ENCODE data around the gene PEPD.

PEPD gene

DNA sequence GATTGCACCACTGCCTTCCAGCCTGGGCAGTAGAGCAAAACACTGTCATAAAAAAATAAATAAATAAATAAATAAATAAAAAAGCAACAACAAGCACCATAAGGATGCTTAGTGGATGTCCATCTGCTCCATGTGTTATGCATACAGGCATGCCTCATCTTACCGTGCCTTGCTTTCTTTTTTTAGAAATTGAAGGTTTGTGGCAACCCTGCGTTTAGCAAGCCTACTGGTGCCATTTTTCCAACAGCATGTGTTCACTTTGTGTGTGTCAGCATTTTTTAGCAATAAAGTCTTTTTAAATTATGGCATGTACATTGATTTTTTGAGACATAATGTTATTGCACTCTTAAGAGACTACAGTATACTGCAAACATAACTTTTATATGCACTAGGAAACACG, 68.3 kb downstream of the PEPD start:
- DNase-seq: no peak

DNA sequence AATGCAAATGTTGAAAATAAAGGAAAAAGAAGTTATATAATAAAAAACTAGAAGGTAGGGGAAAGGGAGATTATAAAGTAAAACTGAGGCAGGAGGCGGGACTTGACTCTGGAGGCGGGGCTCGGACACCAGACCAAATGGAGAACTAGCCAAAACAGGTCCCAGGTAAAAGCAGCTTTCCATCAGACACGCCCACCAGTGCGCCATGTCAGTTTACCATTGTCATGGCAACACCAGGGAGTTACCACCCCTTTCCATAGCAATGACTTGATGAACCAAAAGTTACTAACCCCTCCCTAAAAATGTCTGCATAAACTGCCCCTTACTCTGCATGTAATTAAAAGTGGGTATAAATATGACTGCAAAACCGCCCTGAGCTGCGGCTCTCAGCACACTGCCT, 70.9 kb downstream of the PEPD start:
- no peak for DNase-seq

DNA sequence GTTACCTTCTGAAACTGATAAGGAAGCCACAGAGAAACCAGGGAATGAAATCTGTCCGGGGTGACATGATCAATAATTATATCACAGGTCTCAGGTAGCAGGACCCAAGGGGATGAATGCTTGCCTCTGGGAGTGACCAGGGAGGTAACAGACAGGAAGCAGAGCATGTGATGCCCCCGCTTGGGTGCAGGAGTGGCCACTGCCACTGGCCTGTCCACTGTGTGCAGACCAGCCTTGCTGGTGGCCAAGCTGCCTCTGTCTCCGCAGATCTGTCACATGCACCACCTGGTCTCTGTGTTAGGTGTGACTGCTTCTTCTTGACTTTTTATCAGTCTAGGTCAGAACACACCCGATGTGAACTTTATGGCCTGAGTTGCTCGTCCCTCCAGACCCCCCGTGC, 71.8 kb downstream of the PEPD start:
- DNase-seq: no peak

DNA sequence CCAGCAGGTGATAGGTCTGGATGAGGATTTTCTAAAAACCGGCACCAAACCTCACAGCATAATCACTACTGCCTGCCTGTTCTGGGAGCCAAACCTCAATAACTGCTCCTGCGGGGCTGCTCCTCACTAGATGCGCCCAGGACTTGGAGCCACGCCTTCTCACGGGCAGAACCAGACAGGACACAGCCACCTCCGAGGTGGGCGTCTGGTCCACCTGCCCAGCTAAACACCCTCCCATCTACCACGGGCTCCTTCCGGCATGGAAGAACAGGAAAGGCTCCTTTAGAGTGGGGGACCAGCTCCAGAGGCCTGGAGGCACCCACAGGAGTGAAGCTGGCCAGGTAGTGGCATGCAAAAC, 73.5 kb downstream of the PEPD start:
- no peak for DNase-seq

DNA sequence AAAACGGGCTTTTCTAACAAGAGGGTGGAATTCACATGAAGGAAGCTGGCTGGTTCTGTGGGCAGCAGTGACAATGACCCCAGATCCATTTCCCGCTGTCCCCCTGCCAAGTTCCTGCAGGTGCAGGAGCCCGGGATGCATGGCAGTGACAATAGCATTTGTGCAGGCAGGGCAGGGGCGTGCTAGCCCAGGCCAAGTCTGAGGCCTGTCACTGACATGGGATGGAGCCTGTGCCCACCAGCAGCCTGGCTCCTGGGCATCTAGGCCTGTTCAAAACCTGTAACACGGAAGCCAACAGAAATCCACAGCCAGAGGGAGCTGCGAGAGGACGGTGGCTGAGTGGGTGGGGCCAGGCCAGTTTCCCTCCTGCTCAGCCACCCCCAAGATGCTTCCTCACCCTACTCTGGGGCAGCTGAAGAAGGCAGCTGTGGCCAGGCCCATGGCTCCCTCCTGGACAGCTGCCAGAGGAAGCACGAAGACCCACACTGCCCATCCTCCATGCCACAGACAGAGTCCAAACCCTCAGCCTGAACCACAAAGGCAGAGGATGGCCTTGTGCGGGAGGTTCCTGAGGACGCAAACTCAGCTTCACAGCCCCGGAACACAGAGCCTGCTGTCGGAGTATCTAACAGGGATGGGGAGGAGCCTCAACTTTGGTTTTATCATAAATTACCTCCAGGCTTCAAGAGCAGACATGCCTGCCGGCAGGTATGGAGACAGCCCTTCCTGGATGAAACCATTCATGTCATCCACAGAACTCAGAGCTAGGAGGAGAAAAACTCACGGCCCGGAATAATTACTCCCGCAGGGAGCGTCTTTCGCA, 74.0 kb downstream of the PEPD start:
- DNase-seq: no peak

DNA sequence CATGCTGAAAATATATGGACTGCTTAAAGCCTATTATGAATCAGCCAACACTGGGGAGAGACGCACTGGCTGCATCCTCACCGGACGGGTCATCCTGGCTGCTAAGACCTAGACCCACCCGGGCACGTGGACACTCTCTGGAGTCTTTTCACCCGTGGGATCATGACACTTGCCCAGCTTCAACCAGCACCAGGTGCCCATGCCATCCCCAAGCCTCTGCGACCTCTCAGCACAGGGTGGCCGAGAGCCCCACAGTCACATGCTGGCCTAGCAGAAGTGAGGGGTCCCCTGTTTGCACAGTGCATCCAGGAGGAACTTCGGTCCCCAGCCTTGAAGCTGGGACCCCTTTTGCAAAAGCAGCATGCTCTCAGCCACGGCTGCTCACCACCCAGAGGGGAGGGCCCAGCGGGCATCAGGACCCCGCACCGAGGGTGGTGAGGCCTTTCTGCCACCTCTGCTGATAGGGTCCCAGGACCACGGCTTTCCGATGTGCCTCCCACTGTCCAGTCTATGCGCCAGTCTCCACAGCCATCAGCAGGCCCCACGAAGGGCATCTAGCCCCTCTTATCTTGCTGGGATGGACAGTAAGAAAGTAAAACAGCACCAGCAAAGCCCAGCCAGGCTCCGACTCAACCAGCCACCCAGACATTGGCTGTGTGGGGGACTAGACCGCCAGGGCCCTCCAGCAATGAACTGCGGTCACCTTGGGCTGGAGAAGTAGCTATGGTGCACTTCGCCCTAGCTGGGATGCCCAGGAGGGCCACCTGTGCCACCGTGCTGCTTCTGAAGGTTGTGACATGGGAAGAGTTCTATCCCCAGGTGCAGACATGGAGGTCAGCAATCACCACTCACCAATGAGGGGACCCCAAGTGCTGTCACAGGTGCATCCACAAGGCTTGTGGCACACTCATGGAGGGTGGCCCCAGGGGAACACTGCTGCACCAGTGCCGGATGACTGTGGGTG, 75.0 kb downstream of the PEPD start:
- DNase-seq: no peak

DNA sequence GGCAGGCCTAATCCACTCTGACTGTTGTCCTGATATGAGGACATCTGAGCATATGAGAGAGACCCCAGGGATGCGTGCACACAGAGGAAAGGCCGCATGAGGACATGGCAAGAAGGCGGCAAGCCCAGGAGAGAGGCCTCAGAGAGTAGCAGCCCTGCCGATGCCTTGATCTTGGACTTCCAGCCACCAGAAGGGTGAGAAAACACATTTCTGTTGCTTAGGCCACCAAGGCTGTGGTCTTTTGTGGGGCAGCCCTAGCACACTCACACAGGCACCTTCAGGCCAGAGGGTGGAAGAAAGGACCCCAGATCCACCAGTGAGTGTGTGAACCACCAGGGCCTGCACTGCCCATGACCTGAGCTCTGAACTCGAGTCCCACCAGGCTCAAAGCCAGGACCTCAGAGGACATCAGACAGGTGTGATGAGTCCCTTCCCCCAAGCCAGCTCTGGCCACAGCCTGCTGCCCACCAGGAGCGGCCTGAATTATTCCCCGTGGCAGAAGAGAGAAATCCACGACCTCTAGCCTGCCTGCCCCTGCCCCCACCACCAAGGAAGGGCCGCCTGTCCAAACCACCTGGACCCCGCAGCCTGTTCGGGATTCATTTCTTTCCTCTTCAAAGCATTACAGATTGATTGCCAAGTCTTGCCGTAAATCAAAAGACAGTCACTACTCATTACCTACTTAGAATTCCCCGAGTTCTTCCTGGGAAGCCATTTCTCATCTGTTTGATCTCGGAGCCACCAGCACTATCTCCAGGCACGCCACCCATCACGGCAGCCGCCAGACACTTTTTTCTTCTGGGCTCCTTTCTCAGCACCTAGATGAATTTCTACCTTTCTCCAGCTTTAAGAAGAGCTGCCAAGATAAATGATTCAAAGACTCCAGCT, 75.9 kb downstream of the PEPD start:
- DNase-seq: no peak

DNA sequence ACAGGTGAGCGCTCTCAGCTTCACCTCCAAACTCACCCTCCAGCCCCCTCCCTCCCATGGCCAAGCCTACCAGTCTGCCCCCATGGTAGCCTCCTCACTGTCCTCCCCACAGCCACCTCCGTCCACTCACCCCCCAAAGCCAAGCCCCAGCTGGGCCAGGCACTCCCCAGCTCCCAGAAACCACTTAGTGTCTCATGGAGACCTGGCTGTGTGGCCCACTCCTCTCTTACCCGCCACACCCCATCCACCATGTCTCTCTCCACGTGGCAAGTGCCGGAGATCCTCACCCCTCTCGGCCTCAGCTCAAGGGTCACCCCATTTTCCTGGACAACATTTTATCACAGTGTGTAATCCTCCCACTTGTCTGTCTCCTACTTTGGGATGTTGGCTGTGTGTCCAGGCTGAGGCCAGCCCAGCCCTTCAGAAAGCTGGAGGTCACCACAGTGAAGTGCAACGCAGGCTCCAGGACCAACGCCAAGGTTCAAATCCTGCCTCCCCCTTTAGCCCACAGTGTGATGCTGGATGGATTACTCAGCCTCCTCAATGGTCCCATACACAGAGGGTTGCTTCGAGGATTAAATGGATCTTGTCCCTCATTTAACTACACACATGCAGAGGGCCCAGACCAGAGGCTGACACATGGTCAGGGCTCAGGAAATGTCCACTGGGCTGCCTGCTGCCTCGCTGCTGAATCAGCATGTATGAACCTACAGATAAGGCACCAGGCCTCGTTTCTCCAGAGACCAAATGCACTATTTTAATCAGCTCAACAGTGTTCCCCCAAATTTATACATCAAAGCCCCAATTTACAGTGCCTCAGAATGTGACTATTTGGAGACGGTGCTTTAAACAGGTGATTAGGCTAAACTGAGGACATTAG, 76.8 kb downstream of the PEPD start:
- DNase-seq: no peak

DNA sequence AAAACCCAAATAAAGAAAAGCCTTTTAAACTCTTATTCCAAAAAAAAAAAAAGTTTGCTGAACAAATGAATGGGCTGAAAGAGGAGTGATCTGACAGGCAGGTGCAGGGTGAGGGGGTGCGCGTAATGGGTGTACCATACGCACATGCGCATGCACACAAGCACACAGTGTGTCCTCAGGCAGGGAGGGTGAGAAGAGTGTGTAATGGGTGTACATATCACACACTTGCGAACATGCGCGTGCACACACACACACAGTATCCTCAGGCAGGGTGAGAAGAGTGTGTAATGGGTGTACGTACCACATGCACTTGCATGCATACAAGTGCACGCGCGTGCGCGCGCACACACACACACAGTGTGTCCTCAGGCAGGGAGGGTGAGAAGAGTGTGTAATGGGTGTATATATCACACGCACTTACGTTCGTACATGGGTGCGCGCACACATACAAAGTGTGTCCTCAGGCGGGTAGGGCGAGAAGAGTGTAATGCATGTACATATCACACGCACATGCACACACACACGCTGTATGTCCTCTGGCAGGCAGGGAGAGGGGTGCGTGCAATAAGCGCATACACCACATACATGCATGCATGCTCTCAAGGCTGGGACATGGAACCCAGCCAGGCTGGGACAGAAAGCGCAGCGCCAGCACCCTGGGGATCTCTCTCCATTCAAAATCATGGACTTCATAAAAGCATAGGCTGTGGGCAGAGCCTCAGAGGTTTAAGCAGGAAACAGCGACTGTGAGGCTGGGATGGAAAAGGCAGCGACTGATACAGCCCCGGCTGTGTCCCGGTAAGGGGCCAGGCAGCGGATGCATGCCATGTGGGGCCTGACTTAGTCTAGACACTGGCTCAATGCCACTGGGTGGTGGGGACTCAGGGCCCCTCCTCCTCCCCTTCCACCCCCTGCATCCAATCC, 77.7 kb downstream of the PEPD start:
- no peak for DNase-seq

DNA sequence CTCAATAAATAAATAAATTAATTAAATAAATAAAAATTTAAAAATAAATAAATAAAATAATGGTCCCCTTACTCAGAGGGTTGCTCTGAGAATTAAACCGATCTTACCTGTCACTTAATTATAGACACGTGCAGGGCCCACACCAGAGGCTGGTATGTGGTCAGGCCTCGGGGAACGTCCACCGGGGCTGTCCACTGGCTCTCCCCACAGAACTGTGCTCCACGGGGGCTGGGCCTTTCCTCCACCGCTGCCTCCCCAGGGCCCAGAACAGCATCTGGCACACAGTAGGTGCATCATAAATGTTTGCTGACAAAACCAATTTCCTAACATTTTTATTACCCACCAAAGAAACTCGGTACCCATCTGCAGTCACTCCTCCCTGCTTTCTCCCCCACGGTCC, 78.9 kb downstream of the PEPD start:
- no peak for DNase-seq

DNA sequence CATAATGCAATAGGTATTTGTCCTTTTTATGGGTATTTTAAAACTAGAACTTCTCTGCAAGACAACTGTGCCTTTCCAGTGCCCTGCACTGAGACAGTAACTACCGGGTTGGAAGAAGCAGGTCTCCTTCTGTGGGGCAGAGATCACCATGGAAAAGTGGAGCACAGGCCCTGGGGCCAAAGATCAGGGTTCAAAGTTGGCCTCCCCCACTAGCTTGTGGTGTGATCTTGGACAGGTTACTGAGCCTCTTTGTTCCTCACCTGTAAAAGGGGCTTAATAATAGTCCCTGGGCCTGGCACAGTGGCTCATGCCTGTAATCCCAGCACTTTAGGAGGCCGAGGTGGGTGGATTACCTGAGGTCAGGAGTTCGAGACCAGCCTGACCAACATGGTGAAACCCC, 79.8 kb downstream of the PEPD start:
- DNase-seq: no peak

DNA sequence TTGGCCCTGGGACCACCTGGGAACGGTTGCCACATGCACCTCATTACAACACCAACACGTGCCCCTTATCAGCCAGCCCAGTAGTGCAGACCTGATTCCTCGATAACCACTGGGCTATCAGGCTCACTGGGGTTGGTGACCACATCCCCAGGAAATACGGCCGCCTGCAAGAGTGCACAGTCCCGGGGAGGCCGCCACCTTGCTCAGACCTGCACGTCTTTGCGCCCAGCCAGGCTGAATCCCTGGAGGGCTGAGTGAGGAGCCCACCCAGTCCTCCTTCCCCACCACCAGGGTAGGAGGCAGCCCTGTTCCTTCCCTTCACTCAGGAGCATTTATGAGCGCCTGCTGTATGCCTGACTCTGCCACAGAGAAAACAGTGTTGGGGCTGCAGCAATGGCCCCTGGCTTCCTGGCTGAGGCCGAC, 80.3 kb downstream of the PEPD start:
- peak in 1 of 5 experiments; percentile 33 for DNase-seq

DNA sequence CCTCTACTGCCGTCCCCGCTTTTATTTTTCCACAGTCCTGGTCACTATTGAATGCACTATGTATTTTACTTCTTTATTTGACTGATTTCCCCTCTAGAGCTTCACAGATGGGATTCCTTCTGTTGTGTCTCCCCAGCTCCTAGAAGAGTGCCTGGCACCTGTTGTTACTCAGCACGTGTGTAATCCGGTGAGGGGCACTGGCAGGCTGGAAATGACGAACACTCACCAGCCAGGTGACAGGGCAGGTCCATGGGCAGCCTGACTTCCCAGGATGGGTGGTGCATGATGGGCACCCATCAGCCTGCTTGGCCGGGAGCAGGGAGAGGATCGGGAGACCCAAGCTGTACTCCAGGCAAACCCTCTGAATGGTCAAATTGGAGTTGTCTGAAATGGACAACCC, 80.9 kb downstream of the PEPD start:
- DNase-seq: no peak

DNA sequence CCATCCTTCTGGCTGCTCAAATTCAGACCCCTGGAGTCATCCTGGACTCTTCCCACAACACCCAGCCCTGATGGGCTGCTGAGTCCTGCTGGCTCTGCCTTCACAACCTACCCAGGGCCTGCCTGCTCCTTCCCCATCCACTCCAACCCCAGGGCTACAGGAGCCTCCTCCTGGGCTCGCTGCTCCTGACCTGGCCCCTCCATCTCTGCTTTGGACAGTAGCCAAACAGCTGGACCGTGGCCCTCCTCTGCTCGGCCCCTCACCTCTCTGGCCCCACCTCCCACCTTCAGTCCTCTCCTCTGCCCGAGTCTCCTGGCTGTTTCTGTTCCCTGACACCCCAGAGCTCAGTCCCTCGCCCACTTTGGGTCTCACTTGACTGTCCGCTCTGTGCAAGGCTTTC, 81.3 kb downstream of the PEPD start:
- DNase-seq: no peak

DNA sequence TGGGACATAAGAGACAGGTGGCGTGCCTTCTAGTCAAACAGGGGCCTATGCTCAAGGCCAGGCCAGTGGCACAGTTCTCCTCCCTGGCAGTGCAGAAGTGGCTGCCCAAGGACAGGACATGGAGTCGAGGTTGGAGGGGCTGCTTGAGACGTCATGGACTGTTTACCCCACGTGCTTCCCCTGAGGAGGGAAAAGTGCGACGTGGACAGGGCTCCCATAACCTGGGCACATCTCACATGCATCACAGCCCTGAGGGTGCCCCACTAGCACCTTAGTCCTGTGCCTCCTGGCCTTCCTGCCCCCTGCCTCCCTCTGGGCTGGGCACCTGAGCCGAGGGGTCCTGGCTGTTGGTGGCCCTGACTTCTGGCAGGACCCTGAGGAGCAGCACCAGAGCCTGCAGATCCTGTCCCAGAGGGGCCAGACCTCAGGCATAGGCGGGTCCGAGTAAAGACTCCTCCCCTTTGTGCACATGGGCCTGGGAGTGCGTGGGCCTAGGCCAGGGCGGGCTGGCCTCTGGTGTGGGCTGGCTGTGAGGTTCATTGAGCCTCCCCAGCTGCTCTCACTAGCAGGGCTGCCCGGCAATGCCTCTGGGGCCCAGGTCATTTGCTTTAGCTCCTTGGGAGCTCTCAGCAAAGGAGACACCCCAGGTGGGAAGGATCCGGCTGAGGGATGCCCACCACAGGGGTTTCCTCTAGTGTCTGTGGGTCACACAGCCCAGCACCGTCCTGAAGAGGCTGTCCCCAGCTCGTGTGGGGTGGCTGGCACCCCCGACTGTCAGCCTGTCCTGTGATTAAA, 82.4 kb downstream of the PEPD start:
- DNase-seq: no peak

DNA sequence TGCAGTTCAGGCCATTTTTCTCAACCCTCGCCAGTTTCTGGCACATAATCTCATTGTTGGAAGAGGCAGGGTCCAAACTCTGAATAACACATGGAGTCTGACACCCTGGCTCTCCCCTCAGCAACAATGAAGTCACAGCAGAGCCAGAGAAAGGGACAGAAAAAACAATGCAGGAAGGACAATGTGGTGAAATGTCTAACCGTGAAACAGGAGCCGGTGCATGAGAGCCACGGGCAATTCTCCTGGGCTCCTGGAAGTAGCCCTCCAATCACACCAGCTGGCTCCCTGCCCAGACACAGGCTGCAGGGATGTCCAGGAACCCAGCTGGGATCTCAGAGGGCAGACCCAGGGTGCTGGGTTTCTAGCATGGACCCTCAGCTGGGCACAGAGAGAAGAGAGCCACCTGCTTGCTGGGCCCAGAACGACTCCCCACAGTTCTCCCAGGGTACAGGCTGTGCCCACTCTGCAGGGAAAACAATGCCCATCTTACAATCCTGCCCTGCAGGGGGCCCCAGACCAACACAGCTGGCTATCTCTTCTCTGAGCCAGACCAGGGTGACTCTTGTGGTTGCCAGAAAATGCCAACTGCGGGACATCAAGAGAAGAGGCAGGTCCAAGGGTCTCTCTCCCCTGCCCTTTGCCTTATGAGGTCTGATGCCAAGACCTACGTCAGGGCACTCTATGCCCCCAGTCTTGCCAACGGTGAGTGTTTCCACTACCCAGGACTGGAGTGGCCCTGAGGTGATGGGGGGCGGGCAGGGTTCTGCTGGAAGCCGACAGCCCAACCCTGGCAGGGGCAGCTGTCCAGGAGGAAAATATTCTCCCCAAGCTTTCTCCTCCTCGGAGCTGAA, 83.5 kb downstream of the PEPD start:
- DNase-seq: no peak

DNA sequence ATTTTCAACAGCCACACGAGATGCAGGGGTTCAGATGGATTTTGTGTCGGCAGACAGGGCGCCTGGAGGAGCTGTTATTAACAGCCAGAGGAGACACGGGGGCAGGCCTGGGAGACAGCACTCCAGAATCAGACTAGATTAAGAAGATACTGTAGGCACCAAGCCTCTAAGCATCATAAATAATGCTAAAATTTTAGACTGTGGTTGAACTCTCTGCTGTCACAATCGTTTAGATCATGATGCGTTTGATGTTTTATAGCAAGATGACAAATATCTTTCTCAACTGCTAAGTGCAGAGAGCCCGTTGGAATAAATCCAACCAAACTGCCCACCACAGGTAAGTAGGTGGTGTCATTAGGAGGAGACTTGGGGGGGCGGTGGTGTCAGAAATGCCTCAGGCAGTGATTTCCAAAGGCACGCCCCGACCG, 84.2 kb downstream of the PEPD start:
- DNase-seq: no peak
